ENCODE measurements around the gene IFFO2.

The IFFO2 gene

DNA sequence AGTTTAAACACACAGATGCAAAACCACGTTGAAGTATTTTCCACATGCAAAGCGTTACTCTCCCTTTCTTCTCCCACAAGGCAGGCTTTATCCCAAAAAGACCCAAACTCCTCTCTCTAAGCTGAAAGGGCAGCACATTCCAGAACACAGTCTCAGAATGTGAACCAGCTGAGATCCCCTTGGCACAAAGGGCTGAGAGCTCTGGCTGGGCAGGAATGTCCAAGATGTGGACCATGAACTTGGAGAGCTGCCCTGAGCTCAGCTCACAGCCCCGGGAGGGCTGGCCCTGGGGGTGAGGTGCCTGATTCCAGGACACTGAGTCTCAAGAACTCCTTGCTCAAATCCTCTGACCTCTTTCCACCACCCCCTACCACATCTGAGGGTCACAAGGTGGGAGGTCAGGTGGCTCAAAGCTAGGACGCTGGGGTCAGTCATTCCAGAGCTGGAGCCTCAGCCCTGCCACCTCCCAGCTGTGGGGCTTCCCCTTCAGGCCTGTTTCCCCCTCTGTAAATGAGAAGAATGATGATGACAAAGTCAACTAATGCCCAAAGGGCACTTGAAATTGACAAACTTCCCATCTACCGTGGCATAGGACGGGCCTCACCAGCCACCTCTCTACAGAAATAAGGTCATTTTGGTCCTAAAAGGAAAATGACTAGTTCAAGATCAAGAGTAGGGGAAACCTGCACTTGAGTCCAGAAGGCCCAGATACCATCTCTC, 65.6 kb downstream of the IFFO2 start:
- ATAC-seq = no peak

DNA sequence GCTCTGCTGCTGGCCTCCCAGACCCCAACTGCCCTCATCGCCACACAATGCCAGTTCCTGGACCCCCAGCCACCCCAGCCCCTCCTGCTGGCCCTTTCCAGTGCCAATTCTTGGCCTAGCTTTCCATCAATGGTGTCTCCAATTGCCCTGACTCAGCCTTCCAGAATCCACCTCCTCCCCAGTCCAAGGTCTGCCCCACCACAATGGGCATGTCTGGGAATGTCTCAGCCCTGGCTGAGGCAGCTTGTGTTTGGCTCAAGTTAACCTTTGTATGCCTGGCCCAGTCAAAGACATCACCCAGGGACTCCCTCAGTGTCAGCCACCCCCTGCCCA, 70.5 kb downstream of the IFFO2 start:
- no peak for ATAC-seq

- no peak for ATAC-seq
These were observed 71.0 kb downstream of the IFFO2 start for GRCh38 chr1:18885311-18886002.

DNA sequence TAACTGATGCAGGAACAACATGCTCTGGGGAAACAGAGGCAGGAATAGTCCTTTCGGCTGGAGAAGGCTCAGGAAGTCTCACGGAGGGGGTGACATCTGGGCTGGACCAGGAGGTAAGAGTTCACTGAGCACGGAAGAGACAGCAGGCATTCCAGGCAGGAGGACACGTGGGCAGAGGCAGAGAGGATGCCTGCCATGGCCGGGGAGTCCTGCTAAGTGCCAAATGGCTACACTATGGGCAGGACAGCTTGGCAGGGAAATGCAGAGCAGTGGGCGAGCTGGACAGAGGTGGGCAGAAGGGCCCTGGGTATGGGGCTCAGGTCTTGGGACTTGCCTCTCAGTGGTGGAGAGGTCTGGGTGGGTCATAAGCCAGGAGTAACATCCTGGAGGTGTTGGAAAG, 71.7 kb downstream of the IFFO2 start:
- no peak for ATAC-seq

DNA sequence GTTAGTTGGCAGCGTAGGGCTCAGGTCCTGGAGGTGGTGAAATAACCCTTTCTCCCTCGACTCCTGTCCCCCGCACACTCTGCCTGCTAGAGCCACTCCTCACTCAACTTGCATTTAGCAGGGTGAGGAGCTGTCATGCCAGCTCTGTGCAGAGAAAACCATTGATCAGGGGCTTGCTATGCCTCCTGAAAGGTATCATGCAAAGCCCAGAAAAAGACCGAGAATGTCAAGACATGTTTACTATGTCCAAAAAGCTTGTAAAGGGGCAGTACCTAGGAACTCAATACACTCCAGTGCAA, 72.1 kb downstream of the IFFO2 start:
- no peak for ATAC-seq

DNA sequence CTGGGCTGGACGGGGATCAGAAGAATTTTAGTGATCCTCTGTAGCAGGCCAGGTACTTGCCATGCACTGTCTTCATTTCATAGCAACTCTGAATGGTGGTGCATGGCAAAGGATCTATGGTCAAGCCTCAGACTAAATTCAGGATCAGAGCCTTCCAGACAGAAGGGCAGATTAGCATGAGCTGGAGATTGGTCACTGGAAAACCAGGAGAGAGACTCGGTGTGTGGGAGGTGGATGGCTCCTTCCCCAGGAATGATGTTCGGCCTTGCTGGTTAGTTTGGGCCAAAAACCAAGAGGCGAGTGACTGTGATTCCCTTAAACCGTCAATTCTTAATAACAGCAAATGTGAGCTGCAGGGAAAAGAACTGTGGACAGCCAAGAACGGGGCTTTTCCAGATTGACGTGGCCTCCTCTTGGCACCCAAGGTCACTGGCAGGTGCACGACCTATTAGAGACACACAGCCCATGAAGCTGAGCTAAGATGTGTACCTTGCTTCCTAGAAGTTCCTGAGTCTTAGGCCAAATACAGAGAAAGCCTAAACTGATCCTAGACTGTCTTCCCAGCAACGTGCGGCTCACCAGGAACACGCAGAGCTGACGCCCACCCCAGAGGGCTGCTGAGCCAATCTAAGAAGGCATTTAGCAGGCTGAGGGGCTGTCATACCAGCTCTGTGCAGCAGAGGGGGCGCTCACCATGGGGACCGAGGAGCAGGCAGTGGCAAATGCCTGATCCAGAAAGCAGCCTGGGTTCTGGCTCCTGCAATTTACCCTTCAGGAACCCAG, 72.6 kb downstream of the IFFO2 start:
- peak in 1 of 2 donors; percentile 53 for ATAC-seq

GRCh38 chr1:18883079-18883478, 73.4 kb downstream of the IFFO2 start:
- ATAC-seq = no peak

DNA sequence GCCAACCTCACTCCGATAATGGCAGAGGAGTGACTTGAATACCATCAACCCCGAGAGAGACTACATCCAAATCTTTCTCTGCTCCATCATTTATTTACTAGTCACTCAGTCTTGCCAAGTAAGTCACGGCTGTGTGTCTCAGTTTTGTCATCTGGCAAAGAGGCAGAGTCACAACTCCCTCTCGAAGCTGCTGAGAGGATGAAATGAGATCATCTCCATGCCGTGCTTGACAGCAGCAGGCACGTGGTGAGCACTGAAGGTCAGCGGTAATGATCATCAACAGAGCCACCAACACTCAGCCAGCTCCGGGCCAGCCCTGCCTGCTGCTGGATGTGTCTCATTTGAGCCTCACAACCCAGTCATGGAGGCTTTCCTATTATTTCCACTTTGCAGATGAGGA, 74.0 kb downstream of the IFFO2 start:
- no peak for ATAC-seq

- ATAC-seq = no peak
These were observed 74.6 kb downstream of the IFFO2 start for GRCh38 chr1:18881642-18882431.

- no peak for ATAC-seq
These were observed 75.3 kb downstream of the IFFO2 start for GRCh38 chr1:18881164-18881563.

DNA sequence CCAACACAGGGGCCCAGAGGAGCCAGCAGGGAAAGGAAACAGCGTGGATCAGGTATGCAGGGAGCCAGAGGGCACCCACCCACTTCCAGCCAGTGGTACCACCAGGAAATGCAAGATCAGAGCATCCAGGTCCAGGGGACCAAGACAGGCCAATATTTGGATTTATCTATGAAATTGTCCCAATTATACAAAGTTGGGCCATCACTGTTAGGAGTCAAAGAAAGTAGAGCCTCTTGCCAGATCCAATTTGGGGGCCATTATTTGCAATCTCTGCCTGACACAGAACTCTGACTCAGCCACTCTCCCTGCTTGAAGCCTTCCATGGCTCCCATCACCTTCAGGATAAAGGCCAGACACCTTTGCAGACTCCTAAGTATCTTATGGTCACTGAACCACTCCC, 75.9 kb downstream of the IFFO2 start:
- ATAC-seq = no peak

- ATAC-seq = no peak
These were observed 76.6 kb downstream of the IFFO2 start for GRCh38 chr1:18879791-18880309.

DNA sequence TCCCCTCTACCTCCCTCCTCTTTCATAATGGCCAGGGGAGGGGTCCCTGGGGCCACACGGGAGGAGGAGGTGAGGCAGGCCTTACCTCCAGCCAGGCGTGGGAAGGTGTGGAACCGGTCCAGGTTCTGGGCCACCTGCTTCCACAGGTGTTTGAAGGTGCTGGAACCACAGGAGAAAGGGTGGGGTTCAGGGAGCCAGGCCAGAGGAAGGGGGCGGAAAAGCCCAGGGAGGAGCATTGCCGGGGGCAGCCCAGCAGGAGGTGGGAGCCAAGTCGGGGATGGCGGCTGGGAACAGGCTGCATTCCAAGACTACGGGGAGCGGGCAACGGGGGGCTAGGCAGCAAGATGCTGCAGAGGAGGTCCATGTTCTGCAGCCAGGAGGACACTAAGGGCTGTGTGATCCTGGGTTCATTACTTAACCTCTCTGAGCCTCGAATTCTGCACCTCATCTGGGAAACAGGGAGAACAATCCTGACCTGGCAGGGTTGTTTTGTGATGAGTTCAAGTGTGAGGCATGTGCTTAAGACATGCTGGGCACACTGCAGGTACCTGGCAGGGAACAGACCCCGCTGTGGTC, 77.2 kb downstream of the IFFO2 start:
- ATAC-seq = no peak

DNA sequence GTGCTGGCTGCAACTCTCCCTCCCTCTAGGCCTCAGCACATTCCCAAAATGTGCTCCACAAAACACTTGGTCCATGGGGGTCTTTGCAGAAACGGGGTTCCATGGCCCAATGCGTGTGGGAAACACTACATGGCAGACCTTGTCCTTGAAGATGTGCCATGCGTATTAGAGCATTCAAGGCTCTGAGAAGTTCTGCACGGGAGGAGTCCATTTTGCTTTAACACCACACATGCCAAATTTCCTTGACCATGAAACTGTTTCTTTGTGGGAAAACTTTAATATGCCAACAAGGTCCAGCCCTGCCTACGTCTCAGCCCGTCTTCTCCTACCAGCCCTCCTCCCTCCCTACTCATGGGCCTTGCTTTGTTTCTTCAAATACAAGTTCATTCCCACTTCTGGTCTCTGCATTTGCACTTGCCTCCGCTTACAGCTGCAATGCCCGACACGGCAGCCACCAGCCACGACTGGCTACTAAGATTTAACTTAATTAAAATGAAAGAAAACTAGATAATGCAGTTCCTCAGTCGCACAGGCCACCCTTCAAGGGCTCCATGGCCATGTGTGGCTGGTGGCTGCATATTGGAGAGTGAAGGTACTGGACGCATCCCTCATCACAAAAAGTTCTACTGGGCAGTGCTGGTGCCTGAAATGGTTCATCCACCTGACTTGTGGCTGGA, 77.8 kb downstream of the IFFO2 start:
- no peak for ATAC-seq

GRCh38 chr1:18877282-18877681, 79.2 kb downstream of the IFFO2 start:
- no peak for ATAC-seq

GRCh38 chr1:18876210-18876609, 80.3 kb downstream of the IFFO2 start:
- ATAC-seq = no peak

GRCh38 chr1:18875796-18876128, 80.7 kb downstream of the IFFO2 start:
- no peak for ATAC-seq

GRCh38 chr1:18875107-18875795, 81.2 kb downstream of the IFFO2 start:
- peak in 1 of 2 donors; percentile 61 for ATAC-seq

GRCh38 chr1:18874600-18874999, 81.9 kb downstream of the IFFO2 start:
- ATAC-seq = no peak

GRCh38 chr1:18874036-18874435, 82.4 kb downstream of the IFFO2 start:
- ATAC-seq = no peak

DNA sequence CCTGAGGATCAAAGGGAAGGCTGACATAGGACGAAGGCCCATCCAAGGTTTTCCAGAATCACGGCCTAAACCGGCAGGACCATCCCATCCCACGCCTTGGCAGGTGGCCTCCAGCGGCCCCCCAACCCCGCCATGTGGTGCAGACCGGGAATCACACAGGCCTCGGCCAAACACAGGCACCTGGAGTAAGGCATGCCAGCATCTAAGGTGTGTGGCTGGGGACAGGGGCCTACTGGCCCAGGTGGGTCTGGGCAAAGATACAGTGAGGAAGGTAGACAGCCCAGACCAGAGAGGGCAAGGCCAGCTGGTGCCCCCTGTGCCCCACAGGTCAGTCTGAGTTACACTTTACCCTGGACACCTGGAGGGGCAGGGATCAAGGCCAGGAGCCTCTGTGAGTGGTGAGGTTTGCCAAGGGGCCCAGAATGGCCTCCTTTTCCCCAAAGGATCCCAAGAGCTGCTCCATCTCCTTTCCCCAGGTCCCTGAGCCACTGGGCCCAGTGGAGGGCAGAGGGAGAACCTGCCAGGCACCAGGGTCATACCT, 84.3 kb downstream of the IFFO2 start:
- ATAC-seq = no peak
